GM23338 (cell line): ENCODE results near the gene STX1A. TPM values are rescaled to one million over a fixed set of nuclear protein-coding genes. Genes with fewer than 3 reads are reported as not detected.

Source experiments
- ATAC-seq: fragments of 200-7000 bp; cut with Tn5 transposase; 3 replicates; pipeline ENCODE4 v1.9.1; 2020
- DNase-seq: peaks from one replicate; pipeline ENCODE4 v3.0.0-alpha.2; 2015; ENCODE audit warnings: low spot score
- H2AFZ ChIP-seq: fragments of 200-600 bp; sonication (generic); 2 replicates; pipeline ENCODE4 v1.8.0; 2016; ENCODE audit warnings: antibody characterized with exemption, mild to moderate bottlenecking, moderate library complexity
- H3F3A ChIP-seq: fragments of 200-600 bp; sonication (generic); replicated peaks from 2 replicates; pipeline ENCODE4 v1.8.0; 2017; ENCODE audit warnings: antibody characterized with exemption, mixed run types, low read depth
- H3K27ac ChIP-seq: fragments of 200-600 bp; sonication (generic); 2 replicates; pipeline ENCODE4 v1.6.1; 2016; ENCODE audit warnings: low read depth
- H3K27me3 ChIP-seq: fragments of 200-600 bp; sonication (generic); 2 replicates; pipeline ENCODE4 v1.8.0; 2016; ENCODE audit warnings: mild to moderate bottlenecking, mixed run types, moderate library complexity; ENCODE audit not compliant: insufficient read depth
- H3K36me3 ChIP-seq: fragments of 200-600 bp; sonication (generic); 2 replicates; pipeline ENCODE4 v1.8.0; 2016; ENCODE audit warnings: mild to moderate bottlenecking; ENCODE audit not compliant: insufficient read depth
- H3K4me1 ChIP-seq: fragments of 200-600 bp; sonication (generic); 2 replicates; pipeline ENCODE4 v1.8.0; 2016; ENCODE audit warnings: mild to moderate bottlenecking, moderate library complexity; ENCODE audit not compliant: insufficient read depth
- H3K4me2 ChIP-seq: fragments of 200-600 bp; sonication (generic); 2 replicates; pipeline ENCODE4 v1.7.1; 2017; ENCODE audit warnings: mixed run types
- H3K4me3 ChIP-seq: fragments of 200-600 bp; sonication (generic); 2 replicates; pipeline ENCODE4 v1.6.1; 2016; ENCODE audit warnings: mixed run types
- H3K79me2 ChIP-seq: fragments of 200-600 bp; sonication (generic); replicated peaks from 2 replicates; pipeline ENCODE4 v1.8.0; 2017; ENCODE audit warnings: mild to moderate bottlenecking; ENCODE audit not compliant: insufficient read depth
- H3K9me2 ChIP-seq: fragments of 200-600 bp; sonication (generic); 2 replicates; pipeline ENCODE4 v1.8.0; 2017; ENCODE audit not compliant: insufficient read depth
- H4K20me1 ChIP-seq: fragments of 200-600 bp; sonication (generic); replicated peaks from 2 replicates; pipeline ENCODE4 v1.8.0; 2017; ENCODE audit warnings: mild to moderate bottlenecking; ENCODE audit not compliant: insufficient read depth
- H3K27ac Mint-ChIP-seq: 2 replicates; pipeline ENCODE4 v1.8.0; 2020; ENCODE audit warnings: inconsistent platforms, mild to moderate bottlenecking, moderate library complexity, mixed read lengths
- H3K27me3 Mint-ChIP-seq: 3 replicates; pipeline ENCODE4 v1.8.0; 2022; ENCODE audit warnings: low read depth, mild to moderate bottlenecking, moderate library complexity, mixed read lengths, inconsistent platforms; ENCODE audit not compliant: insufficient read depth, poor library complexity
- H3K36me3 Mint-ChIP-seq: 3 replicates; pipeline ENCODE4 v1.8.0; 2021; ENCODE audit warnings: low read depth, mild to moderate bottlenecking, inconsistent platforms, moderate library complexity, mixed read lengths
- H3K4me1 Mint-ChIP-seq: 3 replicates; pipeline ENCODE4 v1.8.0; 2020; ENCODE audit warnings: mild to moderate bottlenecking, inconsistent platforms, mixed read lengths
- H3K4me3 Mint-ChIP-seq: 3 replicates; pipeline ENCODE4 v1.8.0; 2021; ENCODE audit warnings: moderate library complexity, mild to moderate bottlenecking, inconsistent platforms, mixed read lengths
- H3K9me3 Mint-ChIP-seq: 3 replicates; pipeline ENCODE4 v1.8.0; 2020; ENCODE audit warnings: moderate library complexity, mild to moderate bottlenecking, inconsistent platforms, mixed read lengths
- EZH2 ChIP-seq: fragments of 200-600 bp; sonication (generic); IDR thresholded peaks from one replicate; pipeline ENCODE4 v1.8.0; 2017; ENCODE audit warnings: antibody characterized with exemption, mild to moderate bottlenecking, low read depth; ENCODE audit not compliant: unreplicated experiment
- EZH2phosphoT487 ChIP-seq: fragments of 200-600 bp; sonication (generic); IDR thresholded peaks from one replicate; pipeline ENCODE4 v1.8.1; 2018; ENCODE audit warnings: antibody characterized with exemption; ENCODE audit not compliant: unreplicated experiment
- REST ChIP-seq: IDR thresholded peaks from one replicate; pipeline ENCODE4 v1.6.1; 2018; ENCODE audit warnings: antibody characterized with exemption; ENCODE audit not compliant: unreplicated experiment
- ZNF114 ChIP-seq: fragments of 250-450 bp; sonication (Bioruptor Pico); IDR thresholded peaks from 2 replicates; pipeline ENCODE4 v1.5.0; 2020; ENCODE audit warnings: mild to moderate bottlenecking, moderate library complexity
- ZNF331 ChIP-seq: fragments of 250-450 bp; sonication (Bioruptor Pico); IDR thresholded peaks from 2 replicates; pipeline ENCODE4 v1.5.0; 2020; ENCODE audit warnings: low read depth, mild to moderate bottlenecking, moderate library complexity
- polyA plus RNA-seq: library from polyadenylated mRNA; unstranded; fragments of >200 nt; fragmentation: Nextera tagmentation; extraction: Ambion mirVana; gene quantifications from 2 replicates; pipeline ENCODE4 v1.2.1, GENCODE V29; 2016
- total RNA-seq: library from RNA; depleted of rRNA; stranded (reverse); fragments of >200 nt; shearing (Covaris generic); gene quantifications from 2 replicates; pipeline ENCODE4 v1.2.3, GENCODE V29; 2014

Gene STX1A
- total and polyA plus RNA-seq, 2 experiments from 2014 or later: 9.1 to 19.8 TPM

- peaks cover 15% of the 10 kb centered on the region for H3K27me3 Mint-ChIP-seq
- H3K27ac ChIP-seq: no peak overlapping the region
- H2AFZ ChIP-seq: no peak overlapping the region
- no peaks in the 10 kb centered on the region for H3K79me2 ChIP-seq
- 0 out of 2 replicates have a peak, but pooled peaks cover 5% of the 10 kb centered on the region for H3F3A ChIP-seq
- H3K4me3 Mint-ChIP-seq: no peak overlapping the region
- H4K20me1 ChIP-seq: no peaks in the 10 kb centered on the region
- H3K9me3 Mint-ChIP-seq: no peaks in the 10 kb centered on the region; the same call in 2 of the 3 replicates
- H3K27me3 ChIP-seq: no peaks in the 10 kb centered on the region
- peak overlapping the region; percentile 77 for H3K4me2 ChIP-seq
- H3K36me3 Mint-ChIP-seq: peaks cover 10% of the 10 kb centered on the region
- DNase-seq (no peak), ATAC-seq (no peak)
- no peaks in the 10 kb centered on the region for H3K9me2 ChIP-seq
- no peak overlapping the region for H3K27ac Mint-ChIP-seq
- peaks cover 15% of the 10 kb centered on the region for H3K4me1 ChIP-seq
- H3K4me1 Mint-ChIP-seq: peaks cover 33% of the 10 kb centered on the region
- H3K36me3 ChIP-seq: no peaks in the 10 kb centered on the region
- no peak for TF ChIP-seq EZH2
- TF ChIP-seq ZNF114 (CRISPR knock-in tag): no peak
- no peak for TF ChIP-seq REST
- no peak for TF ChIP-seq EZH2phosphoT487
- no peak overlapping the region for H3K4me3 ChIP-seq
Observed at GRCh38 chr7:73704640-73705550, 14.6 kb downstream of the STX1A start.

- H3K36me3 Mint-ChIP-seq: peaks cover 13% of the 10 kb centered on the region
- no peaks in the 10 kb centered on the region for H3K9me2 ChIP-seq
- peak; percentile 91 for DNase-seq
- peak; percentile 76 for ATAC-seq
- H3K4me2 ChIP-seq: peak overlapping the region; percentile 85
- H2AFZ ChIP-seq: no peak overlapping the region
- no peak for TF ChIP-seq ZNF331
- peaks cover 15% of the 10 kb centered on the region for H3K4me1 ChIP-seq
- H3K4me3 ChIP-seq: peak overlapping the region; percentile 54
- no peaks in the 10 kb centered on the region for H3K27me3 ChIP-seq
- no peaks in the 10 kb centered on the region for H4K20me1 ChIP-seq
- no peak overlapping the region for H3K27ac ChIP-seq
- peaks cover 33% of the 10 kb centered on the region for H3K4me1 Mint-ChIP-seq
- no peaks in the 10 kb centered on the region for H3K36me3 ChIP-seq
- H3K27ac Mint-ChIP-seq: no peak overlapping the region
- H3K4me3 Mint-ChIP-seq: peak overlapping the region; percentile 63
- H3K9me3 Mint-ChIP-seq: no peaks in the 10 kb centered on the region; the same call in 2 of the 3 replicates
- H3K79me2 ChIP-seq: no peaks in the 10 kb centered on the region
- 0 out of 2 replicates have a peak, but pooled peaks cover 5% of the 10 kb centered on the region for H3F3A ChIP-seq
- H3K27me3 Mint-ChIP-seq: peaks cover 19% of the 10 kb centered on the region
Observed at GRCh38 chr7:73703757-73704639, 15.5 kb downstream of the STX1A start.
